ENCODE measurements around the gene LPCAT3. TPM values are rescaled to one million over a fixed set of nuclear protein-coding genes. Genes with fewer than 3 reads are reported as not detected.
A peak's percentile ranks its signal among the peaks of the same experiment; 100 is the strongest.

LPCAT3 gene
- total and polyA plus RNA-seq, 11 donors: 19.9 to 66.3 (median 43.4) TPM

- intact Hi-C loops (cut with DNase I): loop anchor here in 9 of 10 donors (2.0 to 10.0 kb wide), 10 partner anchors 17 to 167 kb away; partner anchors contain the start of genes C1R (in 6 of the 9), C1RL (in 1 of the 9) and LPCAT3 (in 1 of the 9)
- Histone ChIP-seq H3K27me3 (no peaks in the 10 kb centered on the region), H3K27ac (peak overlapping the region in 6 of 12 donors; percentile 7 to 99 (median 67)), H3K4me3 (peak overlapping the region in 3 of 12 donors; percentile 13 to 77 (median 38)), H3K9me3 (no peaks in the 10 kb centered on the region), H3K4me1 (peaks cover 0 to 73% (median 30%) of the 10 kb centered on the region in 12 donors), H3K36me3 (peaks cover 0 to 34% (median 25%) of the 10 kb centered on the region in 9 donors)
- TF ChIP-seq POLR2A (IDR thresholded peaks at IDR 0.05): no peak
- TF ChIP-seq, protein P1, sequence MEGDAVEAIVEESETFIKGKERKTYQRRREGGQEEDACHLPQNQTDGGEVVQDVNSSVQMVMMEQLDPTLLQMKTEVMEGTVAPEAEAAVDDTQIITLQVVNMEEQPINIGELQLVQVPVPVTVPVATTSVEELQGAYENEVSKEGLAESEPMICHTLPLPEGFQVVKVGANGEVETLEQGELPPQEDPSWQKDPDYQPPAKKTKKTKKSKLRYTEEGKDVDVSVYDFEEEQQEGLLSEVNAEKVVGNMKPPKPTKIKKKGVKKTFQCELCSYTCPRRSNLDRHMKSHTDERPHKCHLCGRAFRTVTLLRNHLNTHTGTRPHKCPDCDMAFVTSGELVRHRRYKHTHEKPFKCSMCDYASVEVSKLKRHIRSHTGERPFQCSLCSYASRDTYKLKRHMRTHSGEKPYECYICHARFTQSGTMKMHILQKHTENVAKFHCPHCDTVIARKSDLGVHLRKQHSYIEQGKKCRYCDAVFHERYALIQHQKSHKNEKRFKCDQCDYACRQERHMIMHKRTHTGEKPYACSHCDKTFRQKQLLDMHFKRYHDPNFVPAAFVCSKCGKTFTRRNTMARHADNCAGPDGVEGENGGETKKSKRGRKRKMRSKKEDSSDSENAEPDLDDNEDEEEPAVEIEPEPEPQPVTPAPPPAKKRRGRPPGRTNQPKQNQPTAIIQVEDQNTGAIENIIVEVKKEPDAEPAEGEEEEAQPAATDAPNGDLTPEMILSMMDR (IDR thresholded peaks at IDR 0.05): no peak
- DNase-seq (peak in 1 of 5 donors; percentile 34), ATAC-seq (no peak)
- WGBS, 4 donors: 83 to 86% (median 86%) methylated on average over 10 to 11 of the region's 11 CpGs
Observed at GRCh38 chr12:6945613-6946012, 72.7 kb downstream of the LPCAT3 start.

GRCh38 chr12:6944381-6945186 lies 73.7 kb downstream of the LPCAT3 start:
- intact Hi-C loops (cut with DNase I): loop anchor here (1.0 to 10.0 kb wide), 15 partner anchors 17 to 168 kb away; partner anchors contain the start of genes C1R (in 7 of the 10), C1RL (in 3 of the 10) and LPCAT3 (in 1 of the 10)
- peak; percentile 70 to 78 (median 72) for ATAC-seq

DNA sequence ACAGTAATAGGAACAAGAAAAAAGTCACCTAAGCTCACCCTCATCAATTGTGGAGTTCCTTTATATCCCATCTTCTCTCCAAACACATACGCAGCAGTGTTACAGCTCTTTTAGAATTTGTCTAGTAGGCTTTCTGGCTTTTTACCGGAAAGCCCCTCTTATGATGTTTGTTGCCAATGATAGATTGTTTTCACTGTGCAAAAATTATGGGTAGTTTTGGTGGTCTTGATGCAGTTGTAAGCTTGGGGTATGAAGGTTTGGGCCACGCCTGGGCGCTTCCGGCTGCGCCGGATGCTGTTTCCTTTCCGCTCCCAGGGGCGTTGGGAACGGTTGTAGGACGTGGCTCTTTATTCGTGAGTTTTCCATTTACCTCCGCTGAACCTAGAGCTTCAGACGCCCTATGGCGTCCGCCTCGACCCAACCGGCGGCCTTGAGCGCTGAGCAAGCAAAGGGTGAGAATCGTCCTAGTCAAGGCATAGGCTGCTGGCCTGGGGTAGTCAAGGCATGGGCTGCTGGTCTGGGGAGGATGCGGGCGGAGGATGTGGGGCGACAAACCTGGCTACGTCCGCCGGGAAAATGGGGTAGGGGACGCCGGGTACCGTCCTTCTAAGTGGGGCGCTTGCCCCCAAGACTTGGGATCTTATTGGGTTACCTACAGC lies 74.4 kb downstream of the LPCAT3 start, which contains the start of the genes C12orf57 and RNU7-1:
Gene C12orf57, plus strand, starts transcription at position 301 of the 659 bp plus-strand sequence. Its CDS starts 100 bp downstream, at position 401.
Gene RNU7-1, plus strand, starts transcription at position 95 of the 659 bp plus-strand sequence.
- intact Hi-C loops (cut with DNase I): loop anchor here (1.0 to 10.0 kb wide), 14 partner anchors 17 to 165 kb away; partner anchors contain the start of genes C1R (in 5 of the 10), C1RL (in 3 of the 10) and LPCAT3 (in 1 of the 10)
- ATAC-seq (peak; percentile 59 to 79 (median 67)), DNase-seq (peak; percentile 82 to 87 (median 85))
- TF ChIP-seq, protein P1 (IDR thresholded peaks at IDR 0.05): no peak
- peak in 1 of 2 donors; percentile 35 for TF ChIP-seq POLR2A (IDR thresholded peaks at IDR 0.05)
- Histone ChIP-seq H3K4me1 (peaks cover 0 to 59% (median 35%) of the 10 kb centered on the region in 12 donors), H3K4me3 (peak within 1 kb of the TSS; percentile 52 to 86 (median 78)), H3K9me3 (no peaks in the 10 kb centered on the region), H3K36me3 (peaks cover 0 to 48% (median 35%) of the 10 kb centered on the region in 9 donors), H3K27me3 (no peaks in the 10 kb centered on the region), H3K27ac (peak within 1 kb of the TSS; percentile 91 to 100 (median 98))
- WGBS, 4 donors: 0 to 1% (median 1%) methylated on average over 30 to 31 of the region's 31 CpGs

More at GRCh38 chr12:6944381-6945186, 73.7 kb downstream of the LPCAT3 start:
- peak; percentile 94 to 96 (median 95) for DNase-seq
- 2 to 3% (median 3%) methylated on average over 45 to 48 of the region's 48 CpGs for WGBS, 4 donors
- Histone ChIP-seq H3K27ac (peak overlapping the region; percentile 91 to 100 (median 98)), H3K4me3 (peak overlapping the region; percentile 52 to 86 (median 78)), H3K36me3 (peaks cover 0 to 42% (median 32%) of the 10 kb centered on the region in 9 donors), H3K27me3 (no peaks in the 10 kb centered on the region), H3K4me1 (peaks cover 0 to 64% (median 30%) of the 10 kb centered on the region in 12 donors), H3K9me3 (no peaks in the 10 kb centered on the region)
- TF ChIP-seq POLR2A (IDR thresholded peaks at IDR 0.05): peak in 1 of 2 donors; percentile 28
- TF ChIP-seq, protein P1 (IDR thresholded peaks at IDR 0.05): peak; percentile 68 to 96 (median 86)
